Esophagus (tissue), 2 donors: Measurements from ENCODE around the gene SAPCD2. TPM values are rescaled to one million over a fixed set of nuclear protein-coding genes. Genes with fewer than 3 reads are reported as not detected.
"Not testable (repeated sequence)": the region's sequence is repeated elsewhere in the genome, so short reads cannot be mapped to it uniquely, and the experiment has no call there.

Source experiments
- H3K27ac ChIP-seq, 2 donors: one replicate each; pipeline ENCODE4 v1.5.1; 2013; ENCODE audit warnings: low read depth in 2 of 2, mild to moderate bottlenecking in 2 of 2, inconsistent platforms in 1 of 2, low read length in 1 of 2, moderate library complexity in 1 of 2
- H3K27me3 ChIP-seq, 2 donors: one replicate each; pipeline ENCODE4 v1.6.1; 2013; ENCODE audit warnings: low read length in 2 of 2, control low read depth in 1 of 2, mild to moderate bottlenecking in 1 of 2; ENCODE audit not compliant: insufficient read depth in 2 of 2, control insufficient read depth in 1 of 2
- H3K36me3 ChIP-seq, 2 donors: one replicate each; pipeline ENCODE4 v1.6.1; 2013; ENCODE audit warnings: low read length in 1 of 2; ENCODE audit not compliant: control insufficient read depth in 2 of 2, insufficient read depth in 2 of 2
- H3K4me1 ChIP-seq, 2 donors: one replicate each; pipeline ENCODE4 v1.6.1; 2013; ENCODE audit warnings: low read length in 1 of 2; ENCODE audit not compliant: control insufficient read depth in 2 of 2, insufficient read depth in 2 of 2
- H3K4me3 ChIP-seq, 2 donors: one replicate each; pipeline ENCODE4 v1.5.1; 2013; ENCODE audit warnings: low read length in 2 of 2, mild to moderate bottlenecking in 2 of 2, low read depth in 1 of 2, moderate library complexity in 1 of 2
- H3K9me3 ChIP-seq, 2 donors: one replicate each; pipeline ENCODE4 v1.6.1; 2013; ENCODE audit warnings: mild to moderate bottlenecking in 2 of 2, low read depth in 1 of 2, low read length in 1 of 2, moderate library complexity in 1 of 2; ENCODE audit not compliant: control insufficient read depth in 2 of 2, insufficient read depth in 1 of 2
- WGBS, 2 donors: extraction: QIAGEN DNeasy Blood & Tissue Kit; methylation state at CpG; one replicate each; pipeline ENCODE4 v1.1.7; 2013; 5-methylcytosine and 5-hydroxymethylcytosine counted together
- polyA plus RNA-seq, 2 donors: library from polyadenylated mRNA; stranded (reverse); fragments of 200-250 nt; gene quantifications; one replicate each; pipeline ENCODE4 v1.2.3, GENCODE V29; 2013
- donor health status: healthy with polysubstance abuse.
- donor health status: Bipolar disorder and iron deficiency.

SAPCD2 gene
- polyA plus RNA-seq, 2 donors: 7.5 to 9.0 TPM

GRCh38 chr9:137066096-137066861, 4.1 kb downstream of the SAPCD2 start:
- Histone ChIP-seq H3K27me3 (no peaks in the 10 kb centered on the region), H3K9me3 (no peaks in the 10 kb centered on the region), H3K27ac (no peak overlapping the region), H3K36me3 (peaks cover 0 to 4% of the 10 kb centered on the region in 2 donors), H3K4me1 (peaks cover 3 to 26% of the 10 kb centered on the region in 2 donors), H3K4me3 (no peak overlapping the region)
- 89% methylated on average over 26 of the region's 26 CpGs for WGBS, 2 donors

GRCh38 chr9:137065336-137065967, 4.9 kb downstream of the SAPCD2 start:
- Histone ChIP-seq H3K4me1 (peaks cover 0 to 23% of the 10 kb centered on the region in 2 donors), H3K36me3 (peaks cover 0 to 4% of the 10 kb centered on the region in 2 donors), H3K27ac (no peak overlapping the region), H3K27me3 (no peaks in the 10 kb centered on the region), H3K9me3 (no peaks in the 10 kb centered on the region), H3K4me3 (no peak overlapping the region)
- WGBS, 2 donors: 82 to 84% methylated on average over 23 of the region's 23 CpGs

GRCh38 chr9:137064880-137065164, 5.5 kb downstream of the SAPCD2 start:
- Histone ChIP-seq H3K4me3 (no peak overlapping the region), H3K36me3 (peaks cover 0 to 4% of the 10 kb centered on the region in 2 donors), H3K9me3 (no peaks in the 10 kb centered on the region), H3K27me3 (no peaks in the 10 kb centered on the region), H3K27ac (no peak overlapping the region), H3K4me1 (peaks cover 0 to 22% of the 10 kb centered on the region in 2 donors)
- WGBS, 2 donors: 67 to 75% methylated on average over 11 to 12 of the region's 12 CpGs

DNA sequence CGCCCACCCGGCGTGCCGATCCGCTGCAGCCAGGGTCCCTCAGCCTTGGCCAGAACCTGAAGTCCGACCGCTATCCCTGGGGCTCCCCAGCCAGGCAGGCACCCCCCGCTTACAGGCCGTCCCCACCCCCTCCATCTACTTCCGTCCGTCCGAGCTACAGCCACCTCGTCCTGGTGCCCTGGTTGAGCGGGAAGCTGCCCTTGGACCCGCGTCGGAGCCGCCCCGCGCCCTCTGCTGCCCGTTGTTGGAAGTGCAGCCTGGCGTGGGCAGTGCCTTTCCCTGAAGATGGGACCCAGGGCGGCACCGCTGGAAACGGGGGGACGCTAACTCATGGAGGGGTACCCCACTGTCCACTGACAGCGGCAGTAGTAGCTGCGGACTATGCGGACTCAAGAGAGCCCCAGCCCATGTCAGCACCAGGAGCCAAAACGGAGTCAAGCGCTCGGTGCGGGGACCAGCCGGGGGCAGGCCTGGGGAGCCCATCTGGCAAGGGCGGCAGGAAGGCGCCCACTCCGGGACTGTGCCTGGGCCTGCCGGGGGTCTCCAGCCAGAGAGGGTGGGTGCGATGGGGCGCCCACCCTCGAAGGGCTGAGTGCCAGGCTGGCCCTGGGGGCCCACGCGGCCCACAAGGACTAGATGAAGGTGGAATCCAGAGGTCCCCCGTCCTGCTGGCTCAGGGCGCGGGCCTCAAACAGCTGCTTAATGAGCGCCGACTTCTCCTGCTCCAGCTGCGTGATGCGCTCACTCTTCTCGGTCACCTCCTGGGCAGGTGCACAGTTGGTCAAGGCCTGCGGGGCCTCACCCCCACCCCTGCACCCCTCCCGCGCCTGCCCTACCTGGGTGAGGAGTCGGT, 6.1 kb downstream of the SAPCD2 start:
- no peak overlapping the region for H3K27ac ChIP-seq
- 43 to 46% methylated on average over 50 to 55 of the region's 55 CpGs for WGBS, 2 donors
- H3K4me3 ChIP-seq: no peak overlapping the region
- no peaks in the 10 kb centered on the region for H3K27me3 ChIP-seq
- no peaks in the 10 kb centered on the region for H3K9me3 ChIP-seq
- peaks cover 0 to 4% of the 10 kb centered on the region in 2 donors for H3K36me3 ChIP-seq
- peaks cover 0 to 16% of the 10 kb centered on the region in 2 donors for H3K4me1 ChIP-seq

- 82% methylated on average over 25 to 26 of the region's 26 CpGs for WGBS, 2 donors
- no peak overlapping the region for H3K27ac ChIP-seq
These were observed 6.9 kb downstream of the SAPCD2 start for GRCh38 chr9:137063311-137064026.

GRCh38 chr9:137062798-137063197, 7.6 kb downstream of the SAPCD2 start:
- not testable (repeated sequence) for H3K27ac ChIP-seq, H3K27me3 ChIP-seq, H3K4me3 ChIP-seq, H3K9me3 ChIP-seq, H3K36me3 ChIP-seq, H3K4me1 ChIP-seq
- WGBS, 2 donors: 60 to 86% methylated on average over 4 to 9 of the region's 9 CpGs

More at GRCh38 chr9:137063311-137064026, 6.9 kb downstream of the SAPCD2 start:
- Histone ChIP-seq H3K36me3 (peaks cover 0 to 4% of the 10 kb centered on the region in 2 donors), H3K4me3 (no peak overlapping the region), H3K4me1 (peaks cover 0 to 8% of the 10 kb centered on the region in 2 donors), H3K27me3 (no peaks in the 10 kb centered on the region), H3K9me3 (no peaks in the 10 kb centered on the region)

GRCh38 chr9:137062384-137062783, 8.0 kb downstream of the SAPCD2 start:
- Histone ChIP-seq H3K27me3 (no peaks in the 10 kb centered on the region), H3K4me1 (peaks cover 0 to 5% of the 10 kb centered on the region in 2 donors), H3K9me3 (no peaks in the 10 kb centered on the region), H3K4me3 (no peak overlapping the region), H3K27ac (no peak overlapping the region), H3K36me3 (peaks cover 0 to 4% of the 10 kb centered on the region in 2 donors)
- WGBS, 2 donors: 46 to 79% methylated on average over 15 of the region's 15 CpGs

DNA sequence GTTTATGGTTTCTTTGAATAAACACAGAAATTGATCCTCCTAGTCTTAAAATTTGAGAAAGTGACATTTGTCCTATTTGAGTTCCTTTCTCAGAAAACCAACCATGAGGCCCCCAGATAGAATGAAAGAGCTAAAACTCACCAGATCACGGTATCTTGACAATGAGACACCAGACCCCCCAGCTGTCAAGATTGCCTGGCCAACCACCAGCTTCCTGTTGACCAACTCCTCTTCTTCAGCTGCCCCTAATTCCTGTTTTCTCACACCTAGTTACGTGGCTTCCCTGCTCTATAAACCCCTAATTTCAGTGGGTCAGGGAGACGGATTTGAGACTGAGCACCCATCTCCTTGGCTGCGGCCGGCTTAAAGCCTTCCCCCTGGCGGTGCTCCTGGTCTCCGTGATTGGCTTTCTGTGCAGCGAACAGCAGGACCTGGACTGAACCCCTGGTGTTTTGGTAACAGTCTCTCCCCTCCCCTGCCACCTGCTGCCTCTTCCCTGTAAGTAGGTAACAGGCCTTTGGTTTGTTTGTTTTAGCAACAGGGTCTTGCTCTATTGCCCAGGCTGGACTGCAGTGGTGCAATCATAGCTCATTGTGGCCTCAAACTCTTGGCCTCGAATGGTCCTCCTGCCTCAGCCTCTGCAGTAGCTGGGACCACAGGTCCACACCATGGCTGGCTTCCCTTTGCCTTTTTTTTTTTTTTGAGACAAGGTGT, 11.7 kb downstream of the SAPCD2 start:
- 86 to 91% methylated on average over 9 of the region's 9 CpGs for WGBS, 2 donors
- H3K36me3 ChIP-seq: no peaks in the 10 kb centered on the region
- no peaks in the 10 kb centered on the region for H3K9me3 ChIP-seq
- H3K27me3 ChIP-seq: no peaks in the 10 kb centered on the region
- H3K4me3 ChIP-seq: no peak overlapping the region
- H3K4me1 ChIP-seq: peaks cover 4 to 21% of the 10 kb centered on the region in 2 donors
- no peak overlapping the region for H3K27ac ChIP-seq
